ENCODE results near the gene PIGK. TPM values are rescaled to one million over a fixed set of nuclear protein-coding genes. Genes with fewer than 3 reads are reported as not detected.

Gene PIGK
- total and polyA plus RNA-seq, 10 of the 15 experiments (the other 5 are each of a cell fraction or from before 2014, with no cell fraction given) = 9.1 to 27.4 (median 16.9) TPM

DNA sequence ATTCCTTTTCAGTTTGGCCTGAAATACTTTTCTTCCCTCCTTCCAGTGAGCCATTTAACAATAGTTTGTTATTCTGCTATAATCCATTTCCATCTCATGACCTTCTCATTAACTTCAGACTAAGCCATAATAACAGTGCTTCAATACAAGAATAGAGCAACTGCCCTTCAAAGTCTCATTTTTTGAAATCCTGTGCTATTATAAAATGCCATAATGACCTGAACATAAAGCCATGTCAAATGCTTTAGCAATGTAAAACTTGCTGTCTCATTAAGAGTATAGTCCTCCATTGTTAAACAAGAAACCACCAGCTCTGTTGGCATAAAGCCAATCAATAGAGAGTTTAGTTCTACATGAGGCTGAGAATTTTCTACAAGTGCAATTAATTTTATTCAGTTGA, 9.6 kb upstream of the PIGK start:
- TF ChIP-seq SMC3 (IDR thresholded peaks at IDR 0.05; ENCODE audit: borderline replicate concordance, low read length) = no peak
- no peak for TF ChIP-seq EED (IDR thresholded peaks at IDR 0.05; ENCODE audit: low read depth)
- TF ChIP-seq IKZF1 (conservative IDR thresholded peaks at IDR 0.05) = no peak
- no peak for TF ChIP-seq ZNF274 (IDR thresholded peaks at IDR 0.05; ENCODE audit: insufficient read depth, insufficient read length)
- no peak for TF ChIP-seq SUZ12 (IDR thresholded peaks at IDR 0.05; ENCODE audit: unreplicated experiment)
- TF ChIP-seq, protein P1, sequence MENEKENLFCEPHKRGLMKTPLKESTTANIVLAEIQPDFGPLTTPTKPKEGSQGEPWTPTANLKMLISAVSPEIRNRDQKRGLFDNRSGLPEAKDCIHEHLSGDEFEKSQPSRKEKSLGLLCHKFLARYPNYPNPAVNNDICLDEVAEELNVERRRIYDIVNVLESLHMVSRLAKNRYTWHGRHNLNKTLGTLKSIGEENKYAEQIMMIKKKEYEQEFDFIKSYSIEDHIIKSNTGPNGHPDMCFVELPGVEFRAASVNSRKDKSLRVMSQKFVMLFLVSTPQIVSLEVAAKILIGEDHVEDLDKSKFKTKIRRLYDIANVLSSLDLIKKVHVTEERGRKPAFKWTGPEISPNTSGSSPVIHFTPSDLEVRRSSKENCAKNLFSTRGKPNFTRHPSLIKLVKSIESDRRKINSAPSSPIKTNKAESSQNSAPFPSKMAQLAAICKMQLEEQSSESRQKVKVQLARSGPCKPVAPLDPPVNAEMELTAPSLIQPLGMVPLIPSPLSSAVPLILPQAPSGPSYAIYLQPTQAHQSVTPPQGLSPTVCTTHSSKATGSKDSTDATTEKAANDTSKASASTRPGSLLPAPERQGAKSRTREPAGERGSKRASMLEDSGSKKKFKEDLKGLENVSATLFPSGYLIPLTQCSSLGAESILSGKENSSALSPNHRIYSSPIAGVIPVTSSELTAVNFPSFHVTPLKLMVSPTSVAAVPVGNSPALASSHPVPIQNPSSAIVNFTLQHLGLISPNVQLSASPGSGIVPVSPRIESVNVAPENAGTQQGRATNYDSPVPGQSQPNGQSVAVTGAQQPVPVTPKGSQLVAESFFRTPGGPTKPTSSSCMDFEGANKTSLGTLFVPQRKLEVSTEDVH (IDR thresholded peaks at IDR 0.05; ENCODE audit: low read depth, partially characterized antibody) = no peak
- no peak for TF ChIP-seq JUNB (IDR thresholded peaks at IDR 0.05)
- TF ChIP-seq RBBP5 (conservative IDR thresholded peaks at IDR 0.05) = no peak
- TF ChIP-seq TCF7 (IDR thresholded peaks at IDR 0.05; ENCODE audit: borderline replicate concordance) = no peak
- TF ChIP-seq SMARCA5 (IDR thresholded peaks at IDR 0.05) = no peak
- no peak for TF ChIP-seq SREBF2 (IDR thresholded peaks at IDR 0.05; ENCODE audit: low read length)
- no peak for TF ChIP-seq PAX8 (IDR thresholded peaks at IDR 0.05)
- TF ChIP-seq CHD4 (IDR thresholded peaks at IDR 0.05) = no peak
- TF ChIP-seq, protein P2, sequence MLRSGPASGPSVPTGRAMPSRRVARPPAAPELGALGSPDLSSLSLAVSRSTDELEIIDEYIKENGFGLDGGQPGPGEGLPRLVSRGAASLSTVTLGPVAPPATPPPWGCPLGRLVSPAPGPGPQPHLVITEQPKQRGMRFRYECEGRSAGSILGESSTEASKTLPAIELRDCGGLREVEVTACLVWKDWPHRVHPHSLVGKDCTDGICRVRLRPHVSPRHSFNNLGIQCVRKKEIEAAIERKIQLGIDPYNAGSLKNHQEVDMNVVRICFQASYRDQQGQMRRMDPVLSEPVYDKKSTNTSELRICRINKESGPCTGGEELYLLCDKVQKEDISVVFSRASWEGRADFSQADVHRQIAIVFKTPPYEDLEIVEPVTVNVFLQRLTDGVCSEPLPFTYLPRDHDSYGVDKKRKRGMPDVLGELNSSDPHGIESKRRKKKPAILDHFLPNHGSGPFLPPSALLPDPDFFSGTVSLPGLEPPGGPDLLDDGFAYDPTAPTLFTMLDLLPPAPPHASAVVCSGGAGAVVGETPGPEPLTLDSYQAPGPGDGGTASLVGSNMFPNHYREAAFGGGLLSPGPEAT (IDR thresholded peaks at IDR 0.05; ENCODE audit: low read depth) = no peak
- TF ChIP-seq NR2F1 (conservative IDR thresholded peaks at IDR 0.05) = no peak
- TF ChIP-seq JUND (IDR thresholded peaks at IDR 0.05; ENCODE audit: low read depth, low read length) = no peak
- TF ChIP-seq CBFB (IDR thresholded peaks at IDR 0.05; ENCODE audit: low read depth) = no peak
- TF ChIP-seq NFYB (IDR thresholded peaks at IDR 0.05; ENCODE audit: insufficient read depth, low read depth, low read length) = no peak
- TF ChIP-seq TBL1XR1 (IDR thresholded peaks at IDR 0.05; ENCODE audit: low read depth, low read length) = no peak
- TF ChIP-seq, protein P3, sequence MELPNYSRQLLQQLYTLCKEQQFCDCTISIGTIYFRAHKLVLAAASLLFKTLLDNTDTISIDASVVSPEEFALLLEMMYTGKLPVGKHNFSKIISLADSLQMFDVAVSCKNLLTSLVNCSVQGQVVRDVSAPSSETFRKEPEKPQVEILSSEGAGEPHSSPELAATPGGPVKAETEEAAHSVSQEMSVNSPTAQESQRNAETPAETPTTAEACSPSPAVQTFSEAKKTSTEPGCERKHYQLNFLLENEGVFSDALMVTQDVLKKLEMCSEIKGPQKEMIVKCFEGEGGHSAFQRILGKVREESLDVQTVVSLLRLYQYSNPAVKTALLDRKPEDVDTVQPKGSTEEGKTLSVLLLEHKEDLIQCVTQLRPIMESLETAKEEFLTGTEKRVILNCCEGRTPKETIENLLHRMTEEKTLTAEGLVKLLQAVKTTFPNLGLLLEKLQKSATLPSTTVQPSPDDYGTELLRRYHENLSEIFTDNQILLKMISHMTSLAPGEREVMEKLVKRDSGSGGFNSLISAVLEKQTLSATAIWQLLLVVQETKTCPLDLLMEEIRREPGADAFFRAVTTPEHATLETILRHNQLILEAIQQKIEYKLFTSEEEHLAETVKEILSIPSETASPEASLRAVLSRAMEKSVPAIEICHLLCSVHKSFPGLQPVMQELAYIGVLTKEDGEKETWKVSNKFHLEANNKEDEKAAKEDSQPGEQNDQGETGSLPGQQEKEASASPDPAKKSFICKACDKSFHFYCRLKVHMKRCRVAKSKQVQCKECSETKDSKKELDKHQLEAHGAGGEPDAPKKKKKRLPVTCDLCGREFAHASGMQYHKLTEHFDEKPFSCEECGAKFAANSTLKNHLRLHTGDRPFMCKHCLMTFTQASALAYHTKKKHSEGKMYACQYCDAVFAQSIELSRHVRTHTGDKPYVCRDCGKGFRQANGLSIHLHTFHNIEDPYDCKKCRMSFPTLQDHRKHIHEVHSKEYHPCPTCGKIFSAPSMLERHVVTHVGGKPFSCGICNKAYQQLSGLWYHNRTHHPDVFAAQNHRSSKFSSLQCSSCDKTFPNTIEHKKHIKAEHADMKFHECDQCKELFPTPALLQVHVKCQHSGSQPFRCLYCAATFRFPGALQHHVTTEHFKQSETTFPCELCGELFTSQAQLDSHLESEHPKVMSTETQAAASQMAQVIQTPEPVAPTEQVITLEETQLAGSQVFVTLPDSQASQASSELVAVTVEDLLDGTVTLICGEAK (IDR thresholded peaks at IDR 0.05; ENCODE audit: borderline replicate concordance) = no peak
- ChIA-PET RAD21 (ENCODE audit: unreplicated experiment) (no interaction called here), SMC1A (ENCODE audit: uncharacterized antibody, unreplicated experiment) (no interaction called here)

More for the DNA sequence above, 9.6 kb upstream of the PIGK start:
- Histone ChIP-seq H3K9ac (ENCODE audit: control insufficient read depth, insufficient read depth, low read length) (no peak overlapping the region), H4K20me1 (ENCODE audit: control insufficient read depth, insufficient read depth) (no peaks in the 10 kb centered on the region), H3K27ac (ENCODE audit: control insufficient read depth, insufficient read depth) (no peak overlapping the region), H3K79me2 (ENCODE audit: control insufficient read depth, insufficient read depth, low read length) (no peaks in the 10 kb centered on the region), H3K4me1 (ENCODE audit: control insufficient read depth, insufficient read depth, low read length) (no peaks in the 10 kb centered on the region), H3K9me3 (replicated peaks; ENCODE audit: control insufficient read depth, insufficient read depth, low read length) (no peaks in the 10 kb centered on the region), H3K27me3 (replicated peaks in 1 of 2; ENCODE audit: control insufficient read depth in 2 of 2, insufficient read depth in 2 of 2, low read length in 1 of 2) (no peaks in the 10 kb centered on the region), H3K36me3 (ENCODE audit: control insufficient read depth in 2 of 2, insufficient read depth in 2 of 2, low read length in 1 of 2) (no peaks in the 10 kb centered on the region), H3K4me3 (no peak overlapping the region), H2AFZ (ENCODE audit: control insufficient read depth, low read depth, low read length) (no peak overlapping the region), H3K4me2 (ENCODE audit: control insufficient read depth, insufficient read depth) (no peak overlapping the region)
- DNase-seq (ENCODE audit: low read depth, low spot score) (no peak), FAIRE-seq (no peak), ATAC-seq (no peak)
- BruUV-seq (replicated peaks) = no TSS peak
- intact Hi-C loops (cut with micrococcal nuclease; ENCODE audit: unreplicated experiment) (no loop called here), in situ Hi-C loops (cut with MboI) (no loop called here)
- CTCF ChIA-PET = no interaction called here
- POLR2A ChIA-PET = no interaction called here

Data from GM12878 (cell line).